ENCODE data around the gene MAGEL2.

- TF ChIP-seq, protein P1, sequence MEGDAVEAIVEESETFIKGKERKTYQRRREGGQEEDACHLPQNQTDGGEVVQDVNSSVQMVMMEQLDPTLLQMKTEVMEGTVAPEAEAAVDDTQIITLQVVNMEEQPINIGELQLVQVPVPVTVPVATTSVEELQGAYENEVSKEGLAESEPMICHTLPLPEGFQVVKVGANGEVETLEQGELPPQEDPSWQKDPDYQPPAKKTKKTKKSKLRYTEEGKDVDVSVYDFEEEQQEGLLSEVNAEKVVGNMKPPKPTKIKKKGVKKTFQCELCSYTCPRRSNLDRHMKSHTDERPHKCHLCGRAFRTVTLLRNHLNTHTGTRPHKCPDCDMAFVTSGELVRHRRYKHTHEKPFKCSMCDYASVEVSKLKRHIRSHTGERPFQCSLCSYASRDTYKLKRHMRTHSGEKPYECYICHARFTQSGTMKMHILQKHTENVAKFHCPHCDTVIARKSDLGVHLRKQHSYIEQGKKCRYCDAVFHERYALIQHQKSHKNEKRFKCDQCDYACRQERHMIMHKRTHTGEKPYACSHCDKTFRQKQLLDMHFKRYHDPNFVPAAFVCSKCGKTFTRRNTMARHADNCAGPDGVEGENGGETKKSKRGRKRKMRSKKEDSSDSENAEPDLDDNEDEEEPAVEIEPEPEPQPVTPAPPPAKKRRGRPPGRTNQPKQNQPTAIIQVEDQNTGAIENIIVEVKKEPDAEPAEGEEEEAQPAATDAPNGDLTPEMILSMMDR (IDR thresholded peaks at IDR 0.05) = no peak
- no peak for TF ChIP-seq MAX (CRISPR knock-in tag; IDR thresholded peaks at IDR 0.05)
- TF ChIP-seq SOX15 (CRISPR knock-in tag; IDR thresholded peaks at IDR 0.05) = no peak
- no peak for TF ChIP-seq SP1 (CRISPR knock-in tag; conservative IDR thresholded peaks at IDR 0.05)
- no peak for TF ChIP-seq MYBL2 (CRISPR knock-in tag; IDR thresholded peaks at IDR 0.05)
- TF ChIP-seq GABPB1 (CRISPR knock-in tag; IDR thresholded peaks at IDR 0.05) = no peak
- TF ChIP-seq ATF1 (CRISPR knock-in tag; IDR thresholded peaks at IDR 0.05) = no peak
Observed at GRCh38 chr15:23663232-23663631, 15.6 kb upstream of the MAGEL2 start.
